ENCODE results near the gene COBLL1.

- no peak for TF ChIP-seq CTCF (conservative IDR thresholded peaks at IDR 0.05)
- TF ChIP-seq ZFX (IDR thresholded peaks at IDR 0.05) = no peak
Measured at GRCh38 chr2:164755952-164756351, 85.7 kb downstream of the COBLL1 start.

All from C4-2B (cell line).